Activated CD4-positive, alpha-beta T cell treated with anti-CD3 and anti-CD28 coated beads, Interleukin-2, Interleukin-4, amounts not matched to agents 100 ng/mL and 50 ng/mL, durations not matched to agents 16 hours and 8 hours (primary cell): ENCODE measurements around the gene RTL1.

ENCODE experiments used
- DNase-seq: peaks from one replicate; pipeline ENCODE4 v3.0.0-alpha.2; 2020; ENCODE audit warnings: low spot score

RTL1 gene

GRCh38 chr14:100898465-100898864 is 5.1 kb downstream of the RTL1 start:
- no peak for DNase-seq

DNA sequence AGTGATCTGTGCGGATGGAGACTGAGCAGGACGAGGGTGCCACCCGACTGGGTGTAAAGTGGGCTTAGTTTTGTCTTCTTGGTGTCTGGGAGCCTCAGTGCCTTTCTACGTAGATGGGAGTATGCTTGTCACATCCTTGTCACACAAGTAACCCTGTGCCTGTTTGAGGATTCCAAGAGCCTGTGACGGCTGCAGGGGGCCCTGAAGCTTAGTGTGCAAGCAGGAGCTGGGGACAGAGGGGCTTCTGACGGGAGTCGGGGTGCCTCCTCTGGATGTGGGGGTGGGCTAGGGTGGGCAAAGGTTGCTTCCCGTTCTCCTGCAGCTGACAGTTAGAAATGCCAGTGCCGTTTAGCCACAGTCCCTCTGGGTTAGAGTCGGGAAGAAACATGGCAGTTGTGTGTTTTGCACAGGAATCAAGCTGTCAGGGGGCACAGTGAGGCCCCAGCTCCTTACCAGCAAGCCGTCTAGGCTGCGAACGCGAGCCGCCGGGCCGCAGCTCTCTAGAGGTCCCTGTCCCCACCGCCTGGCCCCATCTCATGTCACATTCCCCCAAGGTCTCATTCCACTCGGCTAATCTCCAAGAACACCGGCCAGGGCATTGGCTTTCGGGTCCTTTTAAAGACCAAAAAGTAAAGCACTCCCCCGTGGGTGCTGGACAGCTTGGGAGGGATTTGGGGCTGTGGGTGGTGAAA is 7.0 kb downstream of the RTL1 start:
- no peak for DNase-seq

GRCh38 chr14:100895411-100895810 is 8.1 kb downstream of the RTL1 start:
- no peak for DNase-seq

DNA sequence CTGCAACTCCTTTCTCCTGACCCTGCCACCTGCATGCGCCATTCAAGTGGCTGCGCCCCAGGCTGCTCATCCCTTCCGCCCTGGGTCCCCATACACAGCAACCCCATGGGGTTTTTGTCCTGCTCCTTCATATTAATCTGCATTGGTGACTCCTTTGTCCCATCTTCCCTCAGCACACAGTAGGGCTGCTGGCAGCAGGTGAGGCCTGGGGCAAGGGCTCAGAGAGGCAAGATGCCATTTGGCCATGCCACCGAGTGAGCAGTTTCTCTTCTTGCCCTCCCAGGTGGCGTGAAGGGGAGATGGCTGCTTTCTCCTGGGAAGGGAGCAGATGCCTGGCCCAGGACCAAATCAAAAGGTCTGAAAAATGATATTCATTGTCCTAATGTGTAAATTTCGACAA is 9.1 kb downstream of the RTL1 start:
- DNase-seq: no peak

GRCh38 chr14:100893760-100894159 is 9.8 kb downstream of the RTL1 start:
- DNase-seq: no peak

- no peak for DNase-seq
Measured at GRCh38 chr14:100893228-100893601, 10.3 kb downstream of the RTL1 start.

GRCh38 chr14:100892496-100893227 is 10.9 kb downstream of the RTL1 start:
- DNase-seq: no peak

- DNase-seq: no peak
Measured at GRCh38 chr14:100891501-100892445, 11.7 kb downstream of the RTL1 start.

- no peak for DNase-seq
Measured at GRCh38 chr14:100891051-100891450, 12.5 kb downstream of the RTL1 start.

DNA sequence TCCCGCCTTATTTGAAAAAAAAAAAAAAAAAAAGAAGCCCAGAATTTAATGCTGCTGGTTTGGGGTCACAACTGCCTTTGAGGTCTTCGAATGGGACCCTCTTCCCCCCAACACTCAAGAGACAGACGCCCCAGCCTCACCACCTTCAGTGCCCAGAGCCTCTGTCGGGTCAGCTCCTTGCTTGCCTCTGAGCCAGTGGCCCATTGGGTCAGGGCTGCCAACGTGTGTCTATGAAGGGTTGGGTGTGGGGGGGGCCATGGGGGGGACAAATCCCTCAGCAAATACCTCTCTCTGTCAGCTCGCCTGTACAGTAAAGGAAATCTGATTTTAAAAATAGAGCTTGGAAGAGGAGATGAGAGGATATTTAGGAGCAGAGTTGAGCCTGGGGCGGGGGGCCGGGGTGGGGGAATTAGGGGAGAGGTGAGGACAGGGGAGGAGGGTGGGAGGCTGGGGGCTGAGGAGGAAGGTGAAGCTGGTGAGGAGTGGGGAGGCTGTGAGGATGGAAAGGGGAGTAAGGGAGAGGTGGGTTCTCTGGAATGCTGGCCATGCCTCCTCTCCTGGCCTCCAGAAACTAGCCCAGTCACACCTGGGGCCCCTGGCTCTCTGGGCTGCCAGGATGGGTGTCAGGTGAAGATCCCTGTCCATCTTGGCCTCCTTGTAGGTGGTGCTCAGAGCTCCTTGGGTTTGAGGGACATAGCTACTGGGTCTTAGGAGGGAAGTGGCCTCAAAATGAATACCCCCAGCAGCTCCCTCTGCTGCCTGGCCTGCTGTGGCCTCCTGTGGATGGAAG is 13.3 kb downstream of the RTL1 start:
- no peak for DNase-seq

- DNase-seq: no peak
Measured at GRCh38 chr14:100889641-100890040, 13.9 kb downstream of the RTL1 start.

- no peak for DNase-seq
Measured at GRCh38 chr14:100888789-100889315, 14.7 kb downstream of the RTL1 start.

- DNase-seq: no peak
Measured at GRCh38 chr14:100887728-100888335, 15.7 kb downstream of the RTL1 start.

DNA sequence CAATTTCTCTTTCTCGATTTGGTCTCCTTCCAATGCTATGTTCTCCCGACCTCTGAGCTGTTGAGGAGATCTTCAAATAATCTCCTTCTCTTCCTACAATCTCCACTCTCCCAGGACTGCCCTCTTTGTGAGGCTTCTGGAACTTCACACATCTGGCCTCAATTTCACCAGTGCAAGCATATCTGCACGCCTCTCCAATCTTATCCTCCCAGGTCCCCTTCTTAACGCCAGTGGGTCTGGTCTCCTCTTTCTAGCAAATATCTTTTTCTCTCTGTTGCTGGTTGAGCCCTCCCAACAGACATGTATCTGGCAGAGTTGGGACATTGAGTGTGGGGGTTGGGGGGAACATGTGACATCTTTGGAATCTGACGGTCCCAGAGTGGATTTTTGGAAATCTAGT is 17.9 kb downstream of the RTL1 start:
- no peak for DNase-seq

GRCh38 chr14:100885196-100885595 is 18.3 kb downstream of the RTL1 start:
- DNase-seq: no peak

GRCh38 chr14:100884456-100884855 is 19.1 kb downstream of the RTL1 start:
- DNase-seq: no peak

GRCh38 chr14:100883789-100884101 is 19.8 kb downstream of the RTL1 start:
- DNase-seq: no peak

DNA sequence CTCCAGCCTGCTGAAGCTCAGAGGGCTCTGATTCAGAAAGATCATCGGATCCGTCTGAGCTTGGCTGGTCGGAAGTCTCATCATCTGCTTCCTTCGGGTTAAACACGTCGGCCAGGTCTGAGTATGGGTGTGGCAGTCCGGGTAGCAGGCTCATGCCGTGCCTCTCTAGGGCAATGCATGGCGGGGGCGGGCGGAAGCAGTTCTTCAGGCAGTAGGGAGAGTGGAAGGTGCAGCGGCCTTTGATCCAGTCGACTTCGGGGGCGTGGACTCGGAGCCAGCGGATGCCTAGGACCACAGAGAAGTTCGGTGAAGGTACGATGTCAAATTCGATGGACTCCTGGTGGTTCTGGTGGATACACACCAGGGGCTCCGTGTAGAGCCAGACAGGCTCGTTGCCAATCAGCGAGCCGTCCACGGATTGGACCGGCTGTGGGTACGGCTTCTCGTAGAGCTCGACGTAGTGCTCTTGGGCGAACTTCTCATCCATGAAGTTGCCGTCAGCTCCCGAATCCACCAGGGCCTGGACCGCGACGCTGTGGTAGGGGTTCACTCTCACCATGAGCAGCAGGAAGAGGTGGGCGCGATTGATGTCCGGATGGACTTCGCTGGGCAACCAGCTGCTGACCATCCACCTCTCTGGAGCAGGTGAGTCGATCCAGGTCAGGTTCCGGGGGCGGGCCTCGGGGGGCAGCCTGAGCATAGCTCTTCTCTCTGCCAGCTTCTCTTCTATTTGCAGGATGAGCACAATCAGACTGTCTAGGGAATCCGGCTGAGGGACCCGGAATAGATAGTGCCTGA is 20.3 kb downstream of the RTL1 start:
- DNase-seq: no peak

GRCh38 chr14:100882026-100882967 is 21.2 kb downstream of the RTL1 start:
- no peak for DNase-seq
